GM12878 (cell line): ENCODE data around the gene ADCY5. TPM values are rescaled to one million over a fixed set of nuclear protein-coding genes. Genes with fewer than 3 reads are reported as not detected.

Experiments
- ATAC-seq: fragments of 200-7000 bp; cut with Tn5 transposase; 3 replicates; pipeline ENCODE4 v1.9.1; 2020; ENCODE audit warnings: mild to moderate bottlenecking, moderate library complexity
- BruUV-seq: library from RNA; stranded (reverse); fragments of 400-500 nt; replicated peaks from 2 replicates; lab custom pipeline; 2021; lab: Mats Ljungman, UMichigan
- CTCF ChIA-PET: fragments of 300-600 bp; sonication (Branson Sonifier 250); formaldehyde crosslinking; extraction: SDS; loops from one replicate; lab custom pipeline; 2021; ENCODE audit warnings: inconsistent platforms; lab: Yijun Ruan, JAX
- POLR2A ChIA-PET: fragments of 350-600 bp; formaldehyde crosslinking; extraction: SDS; loops from one replicate; lab custom pipeline; 2021; ENCODE audit warnings: inconsistent platforms; lab: Charles Lee
- RAD21 ChIA-PET: fragments of 300-600 bp; sonication (Branson Sonifier 250); formaldehyde crosslinking; loops from one replicate; lab custom pipeline; 2023; ENCODE audit warnings: antibody characterized with exemption; ENCODE audit not compliant: unreplicated experiment; lab: Charles Lee
- SMC1A ChIA-PET: fragments of 300-600 bp; sonication (Branson Sonifier 250); formaldehyde crosslinking; loops from one replicate; lab custom pipeline; 2023; ENCODE audit not compliant: unreplicated experiment, uncharacterized antibody; lab: Charles Lee
- DNase-seq: peaks from one replicate; pipeline ENCODE4 v3.0.0-alpha.2; 2011; ENCODE audit warnings: low read depth, low spot score
- FAIRE-seq: peaks from 3 replicates; lab custom pipeline; 2011; peaks lifted over from hg19 to GRCh38; lab: Jason Lieb, UNC
- H2AFZ ChIP-seq: 2 replicates; pipeline ENCODE4 v1.6.0; 2011; ENCODE audit warnings: low read depth, low read length, control low read depth; ENCODE audit not compliant: control insufficient read depth
- H3K27ac ChIP-seq: 2 replicates; pipeline ENCODE4 v1.5.1; 2011; ENCODE audit warnings: control low read depth; ENCODE audit not compliant: control insufficient read depth, insufficient read depth
- H3K27me3 ChIP-seq, 2 experiments: replicated peaks in 1 of 2; 2 replicates each; pipeline versions ENCODE4 v1.6.0 to v1.6.1; 2011; ENCODE audit warnings: low read length in 1 of 2; ENCODE audit not compliant: control insufficient read depth in 2 of 2, insufficient read depth in 2 of 2
- H3K36me3 ChIP-seq, 2 experiments: 2 replicates each; pipeline ENCODE4 v1.5.1; 2011; ENCODE audit warnings: low read length in 1 of 2; ENCODE audit not compliant: control insufficient read depth in 2 of 2, insufficient read depth in 2 of 2
- H3K4me1 ChIP-seq: 2 replicates; pipeline ENCODE4 v1.6.1; 2011; ENCODE audit warnings: mild to moderate bottlenecking, low read length, moderate library complexity, mixed read lengths; ENCODE audit not compliant: control insufficient read depth, insufficient read depth
- H3K4me2 ChIP-seq: 2 replicates; pipeline ENCODE4 v1.6.0; 2011; ENCODE audit warnings: control low read depth; ENCODE audit not compliant: control insufficient read depth, insufficient read depth
- H3K4me3 ChIP-seq: fragments of 200-600 bp; sonication (generic); 2 replicates; pipeline ENCODE4 v1.5.1; 2016
- H3K79me2 ChIP-seq: 2 replicates; pipeline ENCODE4 v1.6.0; 2011; ENCODE audit warnings: low read length; ENCODE audit not compliant: control insufficient read depth, insufficient read depth
- H3K9ac ChIP-seq: 2 replicates; pipeline ENCODE4 v1.8.0; 2011; ENCODE audit warnings: low read length, control low read depth, mixed read lengths; ENCODE audit not compliant: control insufficient read depth, insufficient read depth
- H3K9me3 ChIP-seq: replicated peaks from 3 replicates; pipeline ENCODE4 v1.5.1; 2011; ENCODE audit warnings: mild to moderate bottlenecking, low read length; ENCODE audit not compliant: control insufficient read depth, insufficient read depth
- H4K20me1 ChIP-seq: 2 replicates; pipeline ENCODE4 v1.6.0; 2011; ENCODE audit not compliant: control insufficient read depth, insufficient read depth
- ASH2L ChIP-seq: fragments of 300-600, 200-600 bp; sonication (generic); IDR thresholded peaks from 2 replicates; pipeline ENCODE4 v1.6.1; 2017; ENCODE audit warnings: low read depth, mild to moderate bottlenecking, borderline replicate concordance
- EGR1 ChIP-seq, 2 experiments: IDR thresholded peaks; 1 replicate in 1 of 2; 2 replicates in 1 of 2; pipeline ENCODE4 v1.6.1; 2011 to 2012; ENCODE audit warnings: low read depth in 2 of 2, low read length in 2 of 2, borderline replicate concordance in 1 of 2, mild to moderate bottlenecking in 1 of 2, moderate library complexity in 1 of 2
- GABPA ChIP-seq: IDR thresholded peaks from 2 replicates; pipeline ENCODE4 v1.6.1; 2014; ENCODE audit warnings: antibody characterized with exemption, low read depth, mild to moderate bottlenecking, inconsistent platforms
- JUND ChIP-seq: IDR thresholded peaks from 2 replicates; pipeline ENCODE4 v1.6.1; 2012; ENCODE audit warnings: low read depth, mild to moderate bottlenecking, low read length, improper control_type of control experiment, moderate library complexity
- NRF1 ChIP-seq: conservative IDR thresholded peaks from 2 replicates; pipeline ENCODE4 v1.6.1; 2011; ENCODE audit warnings: mild to moderate bottlenecking, low read depth, low read length, improper control_type of control experiment
- POLR2A ChIP-seq: IDR thresholded peaks from 2 replicates; pipeline ENCODE4 v1.6.1; 2011; ENCODE audit warnings: low read depth, mild to moderate bottlenecking, low read length
- POLR2AphosphoS2 ChIP-seq: IDR thresholded peaks from 2 replicates; pipeline ENCODE4 v1.6.1; 2011; ENCODE audit warnings: low read depth, mild to moderate bottlenecking, low read length, improper control_type of control experiment, moderate library complexity
- RAD21 ChIP-seq: IDR thresholded peaks from 2 replicates; pipeline ENCODE4 v1.6.1; 2011; ENCODE audit warnings: mild to moderate bottlenecking, low read depth, low read length, moderate library complexity; ENCODE audit not compliant: insufficient read depth
- ZNF24 ChIP-seq: fragments of 450-650 bp; IDR thresholded peaks from 2 replicates; pipeline ENCODE4 v1.6.1; 2017; ENCODE audit warnings: antibody characterized with exemption, mild to moderate bottlenecking
- ZNF274 ChIP-seq: IDR thresholded peaks from one replicate; pipeline ENCODE4 v1.8.0; 2011; ENCODE audit not compliant: insufficient read length, insufficient read depth
- WGBS: methylation state at CpG from one replicate; pipeline ENCODE4 v1.1.6; 2016; ENCODE audit warnings: low lambda C conversion rate; ENCODE audit not compliant: insufficient replicate concordance, insufficient coverage; ENCODE audit errors: missing lambda C conversion rate; 5-methylcytosine and 5-hydroxymethylcytosine counted together
- in situ Hi-C: fragments of 300-500 bp; cut with MboI; formaldehyde crosslinking; loops from 9 replicates; pipeline ENCODE4 v1.14.3; 2018; ENCODE audit warnings: mixed read lengths
- intact Hi-C: fragments of 100-400 bp; cut with micrococcal nuclease; formaldehyde crosslinking; loops from one replicate; pipeline ENCODE4 v1.14.2; 2022; ENCODE audit not compliant: unreplicated experiment
- polyA plus RNA-seq, 11 experiments: library from polyadenylated mRNA; depleted of rRNA in 4 of 11; unstranded in 6 of 11; stranded (reverse) in 5 of 11; fragments of >200 nt; fragmentation: Nextera tagmentation in 4 of 11; fragmentation: Illumina TruSeq in 1 of 11; extraction: Ambion mirVana in 4 of 11; extraction: Trizol in 1 of 11; gene quantifications; 1 replicate in 1 of 11; 2 replicates in 10 of 11; pipeline versions ENCODE4 v1.2.1 to v1.2.3, GENCODE V29; 2011 to 2016; ENCODE audit warnings: inconsistent platforms in 2 of 11, missing spikeins in 2 of 11, low read depth in 1 of 11
- total RNA-seq, 4 experiments: library from RNA; depleted of rRNA in 3 of 4; stranded (reverse); fragments of >200 nt in 3 of 4; fragmentation: Illumina TruSeq in 1 of 4; extraction: Trizol in 1 of 4; gene quantifications; 2 replicates each; pipeline versions ENCODE4 v1.2.1 to v1.2.3, GENCODE V29; 2013 to 2021
- TF ChIP-seq, protein P1 (sequence below): fragments of 450-650 bp; IDR thresholded peaks from 2 replicates; pipeline ENCODE4 v1.6.1; 2017; ENCODE audit warnings: mild to moderate bottlenecking
- TF ChIP-seq, protein P2 (sequence below): IDR thresholded peaks from 2 replicates; pipeline ENCODE4 v1.6.1; 2012; ENCODE audit warnings: low read length, inconsistent platforms

The ADCY5 gene
- total and polyA plus RNA-seq, 10 of the 15 experiments (the other 5 are each of a cell fraction or from before 2014, with no cell fraction given): under 0.01 to 0.24 (median 0.02) TPM; not detected in 4

- TF ChIP-seq ZNF24: no peak
Measured at GRCh38 chr3:123431658-123432324, 17.1 kb downstream of the ADCY5 start (continued).

- Histone ChIP-seq H3K4me3 (no peak overlapping the region), H3K9ac (no peak overlapping the region), H3K4me2 (no peak overlapping the region), H3K27me3 (peaks cover 2 to 4% of the 10 kb centered on the region in 2 experiments; a peak in 2 of 4 replicates), H3K4me1 (no peaks in the 10 kb centered on the region), H3K79me2 (no peaks in the 10 kb centered on the region), H3K36me3 (no peaks in the 10 kb centered on the region), H2AFZ (no peak overlapping the region), H4K20me1 (no peaks in the 10 kb centered on the region), H3K9me3 (no peaks in the 10 kb centered on the region; the same call in 2 of the 3 replicates), H3K27ac (no peak overlapping the region)
- intact Hi-C loops: no loop called here
- ChIA-PET RAD21 (no interaction called here), SMC1A (interaction anchor here (1.0 kb wide), 1 partner anchor 9 kb away, joined by 3 read pairs; no protein-coding TSS in a partner anchor), POLR2A (no interaction called here), CTCF (interaction anchor here (0.6 to 1.2 kb wide), 3 partner anchors 16 to 211 kb away, joined by 3 to 4 read pairs (median 3); no protein-coding TSS in a partner anchor)
- no TSS peak for BruUV-seq
- in situ Hi-C loops: no loop called here
- no peak for ATAC-seq
- TF ChIP-seq JUND (no peak), POLR2AphosphoS2 (no peak)
- FAIRE-seq: no peak
- 54% methylated on average over 5 of the region's 5 CpGs for WGBS
- DNase-seq: no peak
Measured at GRCh38 chr3:123431007-123431657, 17.8 kb downstream of the ADCY5 start.

DNA sequence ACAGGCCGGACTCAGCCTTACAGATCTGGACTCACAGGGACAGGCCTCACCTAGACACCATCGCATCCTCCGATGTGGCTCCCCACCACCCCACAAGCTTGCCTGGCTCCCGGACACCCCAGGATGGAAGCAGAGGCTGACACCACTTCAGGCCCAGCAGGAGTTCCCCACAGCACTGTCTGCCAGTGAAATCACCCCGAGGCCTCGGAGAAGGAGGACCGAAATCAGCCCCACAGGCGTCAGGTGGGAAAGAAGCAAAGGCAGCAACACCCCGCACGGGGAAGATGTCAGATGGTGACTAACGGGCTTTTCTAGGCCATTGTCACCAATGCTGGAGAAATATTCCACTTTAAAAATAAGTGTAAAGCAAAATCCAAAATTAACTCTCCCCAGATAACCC lies 18.6 kb downstream of the ADCY5 start:
- Histone ChIP-seq H3K27ac (no peak overlapping the region), H2AFZ (no peak overlapping the region), H4K20me1 (no peaks in the 10 kb centered on the region), H3K9me3 (no peaks in the 10 kb centered on the region; the same call in 2 of the 3 replicates), H3K4me3 (no peak overlapping the region), H3K36me3 (no peaks in the 10 kb centered on the region), H3K4me1 (no peaks in the 10 kb centered on the region), H3K9ac (no peak overlapping the region), H3K79me2 (no peaks in the 10 kb centered on the region), H3K27me3 (peaks cover 2 to 4% of the 10 kb centered on the region in 2 experiments; a peak in 2 of 4 replicates), H3K4me2 (no peak overlapping the region)
- DNase-seq (no peak), ATAC-seq (no peak), FAIRE-seq (no peak)
- no peak for TF ChIP-seq POLR2A
- TF ChIP-seq, protein P1, sequence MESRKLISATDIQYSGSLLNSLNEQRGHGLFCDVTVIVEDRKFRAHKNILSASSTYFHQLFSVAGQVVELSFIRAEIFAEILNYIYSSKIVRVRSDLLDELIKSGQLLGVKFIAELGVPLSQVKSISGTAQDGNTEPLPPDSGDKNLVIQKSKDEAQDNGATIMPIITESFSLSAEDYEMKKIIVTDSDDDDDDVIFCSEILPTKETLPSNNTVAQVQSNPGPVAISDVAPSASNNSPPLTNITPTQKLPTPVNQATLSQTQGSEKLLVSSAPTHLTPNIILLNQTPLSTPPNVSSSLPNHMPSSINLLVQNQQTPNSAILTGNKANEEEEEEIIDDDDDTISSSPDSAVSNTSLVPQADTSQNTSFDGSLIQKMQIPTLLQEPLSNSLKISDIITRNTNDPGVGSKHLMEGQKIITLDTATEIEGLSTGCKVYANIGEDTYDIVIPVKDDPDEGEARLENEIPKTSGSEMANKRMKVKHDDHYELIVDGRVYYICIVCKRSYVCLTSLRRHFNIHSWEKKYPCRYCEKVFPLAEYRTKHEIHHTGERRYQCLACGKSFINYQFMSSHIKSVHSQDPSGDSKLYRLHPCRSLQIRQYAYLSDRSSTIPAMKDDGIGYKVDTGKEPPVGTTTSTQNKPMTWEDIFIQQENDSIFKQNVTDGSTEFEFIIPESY: no peak
- no peak for TF ChIP-seq ZNF274
- no peak for TF ChIP-seq EGR1 (IDR thresholded peaks at IDR 0.05; ENCODE audit: borderline replicate concordance in 1 of 2, low read depth in 2 of 2, low read length in 2 of 2)
- no peak for TF ChIP-seq NRF1
- TF ChIP-seq, protein P2, sequence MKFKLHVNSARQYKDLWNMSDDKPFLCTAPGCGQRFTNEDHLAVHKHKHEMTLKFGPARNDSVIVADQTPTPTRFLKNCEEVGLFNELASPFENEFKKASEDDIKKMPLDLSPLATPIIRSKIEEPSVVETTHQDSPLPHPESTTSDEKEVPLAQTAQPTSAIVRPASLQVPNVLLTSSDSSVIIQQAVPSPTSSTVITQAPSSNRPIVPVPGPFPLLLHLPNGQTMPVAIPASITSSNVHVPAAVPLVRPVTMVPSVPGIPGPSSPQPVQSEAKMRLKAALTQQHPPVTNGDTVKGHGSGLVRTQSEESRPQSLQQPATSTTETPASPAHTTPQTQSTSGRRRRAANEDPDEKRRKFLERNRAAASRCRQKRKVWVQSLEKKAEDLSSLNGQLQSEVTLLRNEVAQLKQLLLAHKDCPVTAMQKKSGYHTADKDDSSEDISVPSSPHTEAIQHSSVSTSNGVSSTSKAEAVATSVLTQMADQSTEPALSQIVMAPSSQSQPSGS: no peak
- TF ChIP-seq ASH2L: no peak
- TF ChIP-seq RAD21: no peak
- TF ChIP-seq GABPA: no peak
- in situ Hi-C loops (no loop called here), intact Hi-C loops (no loop called here)
- POLR2A ChIA-PET: no interaction called here
- CTCF ChIA-PET: no interaction called here
- SMC1A ChIA-PET: no interaction called here
- BruUV-seq: no TSS peak
- 41% methylated on average over 11 of the region's 11 CpGs for WGBS
- RAD21 ChIA-PET: no interaction called here
